ENCODE measurements around the gene GRAMD1B.
A peak's percentile ranks its signal among the peaks of the same experiment; 100 is the strongest.

GRAMD1B gene

GRCh38 chr11:123478352-123478987 lies 48.4 kb downstream of the GRAMD1B start:
- no peak overlapping the region for H3K4me3 ChIP-seq (ENCODE audit: low read depth, low read length)
- TF ChIP-seq, protein P1, sequence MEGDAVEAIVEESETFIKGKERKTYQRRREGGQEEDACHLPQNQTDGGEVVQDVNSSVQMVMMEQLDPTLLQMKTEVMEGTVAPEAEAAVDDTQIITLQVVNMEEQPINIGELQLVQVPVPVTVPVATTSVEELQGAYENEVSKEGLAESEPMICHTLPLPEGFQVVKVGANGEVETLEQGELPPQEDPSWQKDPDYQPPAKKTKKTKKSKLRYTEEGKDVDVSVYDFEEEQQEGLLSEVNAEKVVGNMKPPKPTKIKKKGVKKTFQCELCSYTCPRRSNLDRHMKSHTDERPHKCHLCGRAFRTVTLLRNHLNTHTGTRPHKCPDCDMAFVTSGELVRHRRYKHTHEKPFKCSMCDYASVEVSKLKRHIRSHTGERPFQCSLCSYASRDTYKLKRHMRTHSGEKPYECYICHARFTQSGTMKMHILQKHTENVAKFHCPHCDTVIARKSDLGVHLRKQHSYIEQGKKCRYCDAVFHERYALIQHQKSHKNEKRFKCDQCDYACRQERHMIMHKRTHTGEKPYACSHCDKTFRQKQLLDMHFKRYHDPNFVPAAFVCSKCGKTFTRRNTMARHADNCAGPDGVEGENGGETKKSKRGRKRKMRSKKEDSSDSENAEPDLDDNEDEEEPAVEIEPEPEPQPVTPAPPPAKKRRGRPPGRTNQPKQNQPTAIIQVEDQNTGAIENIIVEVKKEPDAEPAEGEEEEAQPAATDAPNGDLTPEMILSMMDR (IDR thresholded peaks at IDR 0.05; ENCODE audit: low read depth, low read length): peak; percentile 44; the same call in 1 of the 2 replicates

- TF ChIP-seq, protein P1 (IDR thresholded peaks at IDR 0.05; ENCODE audit: low read depth, low read length): no peak
- H3K4me3 ChIP-seq (ENCODE audit: low read depth, low read length): no peak overlapping the region
Measured at GRCh38 chr11:123479048-123479837, 49.2 kb downstream of the GRAMD1B start.

DNA sequence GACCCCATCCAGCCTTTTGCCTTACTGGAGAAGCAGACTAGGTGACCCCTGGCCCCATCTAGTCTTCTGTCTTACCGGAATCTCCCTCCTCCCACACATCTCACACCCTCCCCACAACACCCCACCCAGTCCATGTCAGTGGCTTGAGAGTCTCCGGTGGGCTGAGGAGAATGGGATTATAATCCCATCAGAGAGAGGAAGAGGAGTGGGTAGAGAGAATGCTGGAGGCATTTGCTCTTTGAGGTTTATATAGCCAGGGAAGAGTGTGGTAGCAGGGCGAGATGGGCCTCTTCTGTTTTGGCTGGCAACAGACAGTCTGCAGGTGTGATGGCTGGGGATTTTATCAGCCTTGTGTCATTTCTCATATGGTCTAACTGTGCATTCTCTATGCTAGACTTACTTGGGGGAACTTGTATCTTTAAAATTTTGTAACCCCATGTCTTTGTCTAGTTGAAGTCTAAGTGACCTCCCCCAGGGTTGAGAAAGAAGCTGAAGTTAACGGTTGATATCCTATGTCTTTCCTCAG lies 50.3 kb downstream of the GRAMD1B start:
- H3K4me3 ChIP-seq (ENCODE audit: low read depth, low read length): no peak overlapping the region
- TF ChIP-seq, protein P1 (IDR thresholded peaks at IDR 0.05; ENCODE audit: low read depth, low read length): no peak

GRCh38 chr11:123480882-123481281 lies 50.8 kb downstream of the GRAMD1B start:
- TF ChIP-seq, protein P1 (IDR thresholded peaks at IDR 0.05; ENCODE audit: low read depth, low read length): no peak
- H3K4me3 ChIP-seq (ENCODE audit: low read depth, low read length): no peak overlapping the region

- TF ChIP-seq, protein P1 (IDR thresholded peaks at IDR 0.05; ENCODE audit: low read depth, low read length): no peak
Measured at GRCh38 chr11:123481640-123482039, 51.6 kb downstream of the GRAMD1B start.

GRCh38 chr11:123482218-123482617 lies 52.1 kb downstream of the GRAMD1B start:
- H3K4me3 ChIP-seq (ENCODE audit: low read depth, low read length): no peak overlapping the region
- TF ChIP-seq, protein P1 (IDR thresholded peaks at IDR 0.05; ENCODE audit: low read depth, low read length): no peak

More at GRCh38 chr11:123481640-123482039, 51.6 kb downstream of the GRAMD1B start:
- H3K4me3 ChIP-seq (ENCODE audit: low read depth, low read length): no peak overlapping the region

- TF ChIP-seq, protein P1 (IDR thresholded peaks at IDR 0.05; ENCODE audit: low read depth, low read length): no peak
- H3K4me3 ChIP-seq (ENCODE audit: low read depth, low read length): no peak overlapping the region
Measured at GRCh38 chr11:123483058-123483457, 53.0 kb downstream of the GRAMD1B start.

Data from WI38 (cell line).